Vagina (tissue), 2 donors: ENCODE measurements around the gene SHC4.

Experiments used
- CTCF ChIP-seq, 3 experiments: fragments of 450-650 bp in 2 of 3; fragments of 200-600 bp in 1 of 3; sonication (generic) in 1 of 3; IDR thresholded peaks; one replicate each; pipeline ENCODE4 v1.5.1; 2017 to 2019; ENCODE audit warnings: antibody characterized with exemption in 3 of 3, mild to moderate bottlenecking in 2 of 3, moderate library complexity in 2 of 3
- POLR2A ChIP-seq, 2 donors: fragments of 450-650 bp; IDR thresholded peaks; one replicate each; pipeline ENCODE4 v1.6.1; 2017; ENCODE audit warnings: antibody characterized with exemption in 2 of 2, mild to moderate bottlenecking in 2 of 2, moderate library complexity in 2 of 2
- POLR2AphosphoS5 ChIP-seq, 2 donors: sonication (generic); formaldehyde crosslinking; IDR thresholded peaks; one replicate each; pipeline ENCODE4 v1.9.0; 2017; ENCODE audit warnings: antibody characterized with exemption in 2 of 2, mild to moderate bottlenecking in 2 of 2, low read depth in 1 of 2; ENCODE audit not compliant: insufficient read depth in 1 of 2

- no peak for TF ChIP-seq CTCF (IDR thresholded peaks at IDR 0.05)
- TF ChIP-seq POLR2A (IDR thresholded peaks at IDR 0.05), result no peak
- TF ChIP-seq POLR2AphosphoS5 (IDR thresholded peaks at IDR 0.05; ENCODE audit: insufficient read depth in 1 of 2, low read depth in 1 of 2), result no peak
Observed at GRCh38 chr15:48986240-48986639, 22.5 kb upstream of the SHC4 start.
